CD4-positive, alpha-beta T cell treated with Interleukin-12 subunit alpha and Interleukin-12 subunit beta, for 1 hour (primary cell): ENCODE results near the gene PCYT1A.
"Not testable (repeated sequence)": the region's sequence is repeated elsewhere in the genome, so short reads cannot be mapped to it uniquely, and the experiment has no call there.

Experiments used
- DNase-seq: peaks from one replicate; pipeline ENCODE4 v3.0.0-alpha.2; 2020

The PCYT1A gene

DNA sequence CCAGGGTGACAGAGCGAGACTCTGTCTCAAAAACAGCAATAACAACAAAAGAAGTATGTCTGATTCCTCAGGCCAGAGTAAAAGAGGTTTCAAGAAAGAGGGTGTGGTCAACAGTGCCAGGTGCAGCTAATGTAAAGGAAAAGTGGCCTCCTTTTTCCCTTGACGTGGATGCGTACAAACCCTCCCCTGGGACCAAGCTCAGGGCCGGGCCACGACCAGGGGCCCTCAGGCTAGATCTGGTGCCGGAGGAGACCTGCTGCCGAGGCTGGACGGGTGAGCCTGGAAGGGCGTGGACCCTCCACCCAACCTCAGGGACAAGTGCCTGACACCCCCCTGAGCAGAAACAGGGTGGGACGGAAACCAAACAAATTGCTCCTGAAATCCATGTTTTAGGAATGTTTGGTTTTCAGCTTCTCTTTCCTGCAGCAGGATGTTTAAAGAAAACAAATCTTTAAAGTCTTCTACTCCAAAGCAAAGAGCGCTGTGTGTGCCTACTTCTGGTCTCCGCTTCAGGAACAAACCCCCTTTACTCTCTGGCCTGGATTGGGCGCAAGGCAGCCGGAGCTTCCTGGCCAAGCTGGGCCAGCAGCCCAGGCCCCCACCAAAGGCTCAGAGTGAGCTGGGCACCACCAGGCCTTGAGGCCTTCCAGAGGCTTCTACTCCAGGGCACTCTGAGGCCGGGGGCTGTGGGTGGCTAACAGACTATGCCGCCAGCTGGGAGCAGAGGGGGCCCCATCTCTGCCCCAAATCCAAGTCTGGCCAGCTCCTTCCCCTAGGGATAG is 97.8 kb downstream of the PCYT1A start:
- no peak for DNase-seq

DNA sequence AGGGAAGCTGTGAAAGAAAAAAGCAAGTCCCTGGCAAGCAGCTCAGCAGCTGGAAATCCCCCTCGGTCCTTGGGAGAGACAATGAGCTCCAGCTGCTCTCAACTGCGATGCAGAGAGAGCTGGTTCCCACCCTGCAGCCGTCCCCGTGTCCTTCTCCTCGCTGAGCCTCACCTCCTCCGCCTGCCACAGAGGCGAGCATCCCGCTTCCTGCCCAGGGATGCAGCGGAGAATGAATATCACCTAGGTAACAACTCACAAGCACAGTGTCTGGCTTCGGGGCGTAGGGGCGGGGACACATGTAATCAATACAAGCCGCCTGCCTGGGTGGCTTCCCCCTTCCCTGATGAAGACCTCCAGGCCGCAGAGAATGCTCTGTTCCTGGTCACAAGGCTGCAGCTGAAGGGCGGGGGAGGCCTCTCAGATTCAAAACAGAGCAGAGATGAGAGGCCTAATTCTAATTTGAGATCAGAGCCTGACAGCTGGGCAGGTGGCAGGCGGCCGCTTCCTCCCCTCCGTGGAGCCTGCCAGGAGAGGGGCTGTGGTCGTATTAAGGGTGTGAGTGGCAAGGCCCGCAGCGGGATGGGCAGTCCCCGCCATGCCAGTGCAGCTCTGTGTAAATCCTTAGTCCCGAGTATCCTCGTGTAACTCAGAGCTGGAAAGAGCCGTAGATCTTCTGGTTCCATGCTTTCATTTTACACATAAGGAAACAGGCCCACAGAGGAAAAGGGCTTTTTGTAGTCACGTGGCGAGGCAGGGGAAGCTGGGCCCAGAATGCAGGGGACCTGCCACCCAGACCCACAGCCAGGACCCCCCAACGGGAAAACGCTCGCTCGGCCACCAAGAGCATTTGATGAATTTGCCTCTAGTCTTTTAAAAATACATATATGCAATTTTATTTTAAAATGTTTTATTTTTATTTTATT is 100.6 kb downstream of the PCYT1A start:
- DNase-seq, result peak; percentile 35

DNA sequence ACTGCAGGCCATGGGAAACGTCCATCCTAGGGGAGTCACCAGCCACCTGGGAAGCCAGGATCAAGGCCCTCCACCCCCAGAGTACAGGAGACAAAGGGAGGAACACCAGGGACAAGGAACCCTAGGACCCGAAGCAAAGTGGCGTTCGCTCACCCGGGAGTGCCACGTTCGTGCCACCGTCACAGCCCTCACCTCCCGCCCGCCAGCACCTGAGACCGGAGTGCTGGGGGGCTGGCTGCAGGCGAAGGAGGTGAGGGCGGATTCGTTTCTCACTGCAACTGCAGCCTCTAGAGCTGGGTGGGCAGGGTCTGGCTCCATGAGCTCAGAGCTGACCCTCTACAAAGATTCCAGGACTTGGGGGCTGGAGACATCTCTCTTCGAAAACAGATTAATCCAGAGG is 102.6 kb downstream of the PCYT1A start:
- DNase-seq, result no peak

DNA sequence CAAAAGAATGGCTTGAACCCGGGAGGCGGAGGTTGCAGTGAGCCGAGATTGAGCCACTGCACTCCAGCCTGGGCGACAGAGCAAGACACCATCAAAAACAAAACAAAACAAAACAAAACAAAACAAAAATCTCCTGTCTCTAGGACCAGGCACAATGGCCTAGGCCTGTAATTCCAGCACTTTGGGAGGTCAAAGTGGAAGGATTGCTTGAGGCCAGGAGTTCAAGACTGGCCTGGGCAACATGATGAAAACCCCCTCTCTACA is 103.4 kb downstream of the PCYT1A start:
- DNase-seq, result not testable (repeated sequence)

DNA sequence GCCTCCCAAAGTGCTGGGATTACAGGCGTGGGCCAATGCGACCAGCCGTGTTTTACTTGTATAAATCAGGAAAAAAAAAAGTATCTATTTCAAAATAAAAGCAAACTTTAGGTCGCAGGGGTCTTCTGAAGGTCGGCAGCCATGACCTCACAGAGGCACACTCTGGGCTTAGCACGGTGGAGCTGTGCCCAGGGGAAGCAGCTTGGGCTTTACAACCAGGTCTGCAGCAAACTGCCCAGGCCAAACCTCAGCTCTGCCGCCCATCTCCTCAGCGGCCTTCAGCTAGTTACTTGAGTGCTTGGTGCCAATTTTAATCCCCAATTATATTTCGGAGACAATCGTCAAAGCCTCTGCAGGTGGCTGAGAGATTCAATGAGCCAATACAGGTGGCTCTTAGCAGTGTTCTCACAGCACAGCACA is 106.4 kb downstream of the PCYT1A start:
- DNase-seq, result no peak

DNA sequence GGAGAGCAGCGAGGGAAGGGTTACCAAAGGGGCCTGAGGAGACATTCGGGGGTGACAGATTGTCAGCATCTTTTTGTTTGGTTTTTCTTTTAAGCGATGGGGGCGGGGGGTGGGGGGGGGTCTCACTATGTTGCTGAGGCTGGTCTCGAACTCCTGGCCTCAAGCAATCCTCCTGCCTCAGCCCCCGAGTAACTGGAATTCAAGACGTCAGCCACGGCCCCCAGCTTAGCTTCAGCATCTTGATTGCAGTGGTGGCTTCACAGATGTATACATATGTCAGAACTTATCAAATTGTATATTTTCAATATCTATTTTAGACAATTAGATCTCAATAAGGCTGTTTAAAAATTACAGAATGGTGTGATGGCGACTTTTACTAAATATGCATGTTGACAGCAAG is 107.2 kb downstream of the PCYT1A start:
- DNase-seq, result no peak
